ENCODE results near the gene UBAP1L. TPM values are rescaled to one million over a fixed set of nuclear protein-coding genes. Genes with fewer than 3 reads are reported as not detected.
"Not testable (repeated sequence)": the region's sequence is repeated elsewhere in the genome, so short reads cannot be mapped to it uniquely, and the experiment has no call there.

The UBAP1L gene
- total RNA-seq, 2 experiments from 2014 or later, result 3.5 to 4.2 TPM

GRCh38 chr15:65081270-65081669, 33.7 kb downstream of the UBAP1L start:
- peaks cover 47% of the 10 kb centered on the region for H3K27me3 Mint-ChIP-seq (ENCODE audit: low read depth)
- H3K4me1 Mint-ChIP-seq (ENCODE audit: low read depth), result peaks cover 28% of the 10 kb centered on the region
- DNase-seq (no peak), ATAC-seq (no peak)
- no peak overlapping the region for H3K4me3 Mint-ChIP-seq
- H3K9me3 Mint-ChIP-seq (ENCODE audit: insufficient read depth), result no peaks in the 10 kb centered on the region
- no peaks in the 10 kb centered on the region for H3K36me3 Mint-ChIP-seq (ENCODE audit: low read depth)
- CTCF ChIA-PET, result interaction anchor here (1.7 to 6.8 kb wide), 3 partner anchors 20 to 47 kb away, joined by 6 to 37 read pairs (median 23); no protein-coding TSS in a partner anchor
- POLR2A ChIA-PET, result no interaction called here
- H3K27ac Mint-ChIP-seq, result no peak overlapping the region

- CTCF ChIA-PET, result interaction anchor here (3.7 kb wide), 1 partner anchor 46 kb away, joined by 23 read pairs; no protein-coding TSS in a partner anchor
- ATAC-seq (no peak), DNase-seq (no peak)
- Mint-ChIP-seq H3K9me3 (ENCODE audit: insufficient read depth) (no peaks in the 10 kb centered on the region), H3K36me3 (ENCODE audit: low read depth) (no peaks in the 10 kb centered on the region), H3K4me3 (no peak overlapping the region), H3K27me3 (ENCODE audit: low read depth) (peaks cover 47% of the 10 kb centered on the region), H3K4me1 (ENCODE audit: low read depth) (peaks cover 25% of the 10 kb centered on the region), H3K27ac (no peak overlapping the region)
- POLR2A ChIA-PET, result interaction anchor here (0.8 kb wide), 1 partner anchor 225 kb away, joined by 3 read pairs; the partner anchor contains the start of gene RNU5B-1
Measured at GRCh38 chr15:65079580-65079979, 35.4 kb downstream of the UBAP1L start.

GRCh38 chr15:65077981-65078352, 37.0 kb downstream of the UBAP1L start:
- Mint-ChIP-seq H3K36me3 (ENCODE audit: low read depth) (no peaks in the 10 kb centered on the region), H3K4me1 (ENCODE audit: low read depth) (peaks cover 21% of the 10 kb centered on the region), H3K27ac (no peak overlapping the region), H3K4me3 (no peak overlapping the region), H3K27me3 (ENCODE audit: low read depth) (peaks cover 40% of the 10 kb centered on the region), H3K9me3 (ENCODE audit: insufficient read depth) (no peaks in the 10 kb centered on the region)
- ChIA-PET CTCF (interaction anchor here (0.7 to 3.7 kb wide), 9 partner anchors 9 to 1184 kb away, joined by 3 to 23 read pairs (median 4); partner anchors contain the start of gene RASL12), POLR2A (no interaction called here)
- peak; percentile 84 for ATAC-seq
- DNase-seq, result peak; percentile 61

GRCh38 chr15:65077291-65077980, 37.6 kb downstream of the UBAP1L start:
- Mint-ChIP-seq H3K27me3 (ENCODE audit: low read depth) (peaks cover 34% of the 10 kb centered on the region), H3K36me3 (ENCODE audit: low read depth) (no peaks in the 10 kb centered on the region), H3K27ac (no peak overlapping the region), H3K9me3 (ENCODE audit: insufficient read depth) (no peaks in the 10 kb centered on the region), H3K4me3 (no peak overlapping the region), H3K4me1 (ENCODE audit: low read depth) (peaks cover 16% of the 10 kb centered on the region)
- POLR2A ChIA-PET, result no interaction called here
- ATAC-seq (no peak), DNase-seq (no peak)
- CTCF ChIA-PET, result interaction anchor here (1.0 to 3.7 kb wide), 6 partner anchors 9 to 349 kb away, joined by 3 to 23 read pairs (median 6); partner anchors contain the start of gene RASL12

- ChIA-PET POLR2A (no interaction called here), CTCF (interaction anchor here (0.8 to 3.1 kb wide), 3 partner anchors 9 to 22 kb away, joined by 3 to 18 read pairs (median 3); no protein-coding TSS in a partner anchor)
- ATAC-seq (no peak), DNase-seq (no peak)
- Mint-ChIP-seq H3K4me3 (no peak within 1 kb of the TSS), H3K27me3 (ENCODE audit: low read depth) (peaks cover 32% of the 10 kb centered on the region), H3K36me3 (ENCODE audit: low read depth) (no peaks in the 10 kb centered on the region), H3K9me3 (ENCODE audit: insufficient read depth) (no peaks in the 10 kb centered on the region), H3K27ac (no peak within 1 kb of the TSS), H3K4me1 (ENCODE audit: low read depth) (peaks cover 12% of the 10 kb centered on the region)
Measured at GRCh38 chr15:65076486-65077290, 38.3 kb downstream of the UBAP1L start, which contains the start of gene KBTBD13. Gene KBTBD13 (plus strand): TSS chr15:65076746. CDS start chr15:65076816, 70 bp downstream.

- H3K27ac Mint-ChIP-seq; H3K36me3 Mint-ChIP-seq (ENCODE audit: low read depth); DNase-seq; POLR2A ChIA-PET; ATAC-seq; H3K4me3 Mint-ChIP-seq; H3K9me3 Mint-ChIP-seq (ENCODE audit: insufficient read depth): not testable (repeated sequence)
- H3K27me3 Mint-ChIP-seq (ENCODE audit: low read depth), result peaks cover 27% of the 10 kb centered on the region
- peaks cover 12% of the 10 kb centered on the region for H3K4me1 Mint-ChIP-seq (ENCODE audit: low read depth)
- CTCF ChIA-PET, result interaction anchor here (0.8 to 3.1 kb wide), 4 partner anchors 10 to 42 kb away, joined by 3 to 18 read pairs (median 4); no protein-coding TSS in a partner anchor
Measured at GRCh38 chr15:65075607-65076395, 39.2 kb downstream of the UBAP1L start.

- peaks cover 25% of the 10 kb centered on the region for H3K27me3 Mint-ChIP-seq (ENCODE audit: low read depth)
- DNase-seq; H3K9me3 Mint-ChIP-seq (ENCODE audit: insufficient read depth); ATAC-seq; H3K4me3 Mint-ChIP-seq; H3K36me3 Mint-ChIP-seq (ENCODE audit: low read depth); H3K27ac Mint-ChIP-seq; POLR2A ChIA-PET: not testable (repeated sequence)
- peaks cover 12% of the 10 kb centered on the region for H3K4me1 Mint-ChIP-seq (ENCODE audit: low read depth)
- CTCF ChIA-PET, result interaction anchor here (0.6 to 1.4 kb wide), 4 partner anchors 13 to 41 kb away, joined by 3 to 5 read pairs (median 3); no protein-coding TSS in a partner anchor
Measured at GRCh38 chr15:65074946-65075345, 40.1 kb downstream of the UBAP1L start.

GRCh38 chr15:65072617-65073016, 42.4 kb downstream of the UBAP1L start:
- CTCF ChIA-PET, result interaction anchor here (1.4 kb wide), 1 partner anchor 16 kb away, joined by 4 read pairs; no protein-coding TSS in a partner anchor
- H3K27me3 Mint-ChIP-seq (ENCODE audit: low read depth), result peaks cover 21% of the 10 kb centered on the region

GRCh38 chr15:65072027-65072426, 43.0 kb downstream of the UBAP1L start:
- H3K4me1 Mint-ChIP-seq (ENCODE audit: low read depth), result peaks cover 5% of the 10 kb centered on the region
- H3K27me3 Mint-ChIP-seq (ENCODE audit: low read depth), result peaks cover 24% of the 10 kb centered on the region
- ChIA-PET CTCF (interaction anchor here (1.4 to 1.7 kb wide), 2 partner anchors 15 to 17 kb away, joined by 3 to 4 read pairs; no protein-coding TSS in a partner anchor), POLR2A (no interaction called here)
- H3K36me3 Mint-ChIP-seq (ENCODE audit: low read depth), result no peaks in the 10 kb centered on the region
- DNase-seq, result no peak
- H3K9me3 Mint-ChIP-seq (ENCODE audit: insufficient read depth), result no peaks in the 10 kb centered on the region
- H3K4me3 Mint-ChIP-seq, result no peak overlapping the region
- no peak for ATAC-seq
- no peak overlapping the region for H3K27ac Mint-ChIP-seq

More at GRCh38 chr15:65072617-65073016, 42.4 kb downstream of the UBAP1L start:
- Mint-ChIP-seq H3K27ac (no peak overlapping the region), H3K9me3 (ENCODE audit: insufficient read depth) (no peaks in the 10 kb centered on the region), H3K4me1 (ENCODE audit: low read depth) (peaks cover 6% of the 10 kb centered on the region), H3K36me3 (ENCODE audit: low read depth) (no peaks in the 10 kb centered on the region), H3K4me3 (no peak overlapping the region)
- no peak for ATAC-seq
- DNase-seq, result no peak
- POLR2A ChIA-PET, result no interaction called here

GRCh38 chr15:65071381-65071811, 43.6 kb downstream of the UBAP1L start:
- CTCF ChIA-PET, result interaction anchor here (1.7 kb wide), 1 partner anchor 18 kb away, joined by 3 read pairs; no protein-coding TSS in a partner anchor
- DNase-seq (no peak), ATAC-seq (no peak)
- Mint-ChIP-seq H3K27ac (no peak overlapping the region), H3K9me3 (ENCODE audit: insufficient read depth) (no peaks in the 10 kb centered on the region), H3K4me3 (no peak overlapping the region), H3K27me3 (ENCODE audit: low read depth) (peaks cover 29% of the 10 kb centered on the region), H3K36me3 (ENCODE audit: low read depth) (no peaks in the 10 kb centered on the region), H3K4me1 (ENCODE audit: low read depth) (peaks cover 5% of the 10 kb centered on the region)
- POLR2A ChIA-PET, result no interaction called here
